Nephron progenitor cell (in vitro differentiated cells): ENCODE data around the gene CASP5.

Experiments used
- DNase-seq: peaks from one replicate; pipeline ENCODE4 v3.0.0; 2021
- H3K27ac Mint-ChIP-seq: 2 replicates; pipeline ENCODE4 v1.8.0; 2021; ENCODE audit warnings: mild to moderate bottlenecking, moderate library complexity, mixed read lengths
- H3K27me3 Mint-ChIP-seq: 2 replicates; pipeline ENCODE4 v1.8.0; 2021; ENCODE audit warnings: mild to moderate bottlenecking, low read depth, mixed read lengths; ENCODE audit not compliant: poor library complexity
- H3K36me3 Mint-ChIP-seq: 2 replicates; pipeline ENCODE4 v1.8.0; 2021; ENCODE audit warnings: low read depth, mixed read lengths
- H3K4me1 Mint-ChIP-seq: 2 replicates; pipeline ENCODE4 v1.8.0; 2021; ENCODE audit warnings: mixed read lengths
- H3K4me3 Mint-ChIP-seq: 2 replicates; pipeline ENCODE4 v1.8.0; 2021; ENCODE audit warnings: mild to moderate bottlenecking, moderate library complexity, mixed read lengths
- H3K9me3 Mint-ChIP-seq: 2 replicates; pipeline ENCODE4 v1.8.0; 2021; ENCODE audit warnings: mild to moderate bottlenecking, moderate library complexity, mixed read lengths
- CTCF ChIP-seq: fragments of 200-600 bp; sonication (generic); IDR thresholded peaks from 2 replicates; pipeline ENCODE4 v1.5.0; 2021; ENCODE audit warnings: antibody characterized with exemption

CASP5 gene

GRCh38 chr11:105000797-105001196 is 22.2 kb downstream of the CASP5 start:
- H3K36me3 Mint-ChIP-seq = no peaks in the 10 kb centered on the region
- H3K9me3 Mint-ChIP-seq = no peaks in the 10 kb centered on the region
- H3K27ac Mint-ChIP-seq = no peak overlapping the region
- H3K4me1 Mint-ChIP-seq = peaks cover under 1% of the 10 kb centered on the region
- H3K4me3 Mint-ChIP-seq = no peak overlapping the region
- TF ChIP-seq CTCF = peak; percentile 45
- no peak for DNase-seq
- no peaks in the 10 kb centered on the region for H3K27me3 Mint-ChIP-seq

GRCh38 chr11:105000167-105000566 is 22.8 kb downstream of the CASP5 start:
- no peak for TF ChIP-seq CTCF
- Mint-ChIP-seq H3K27me3 (no peaks in the 10 kb centered on the region), H3K4me3 (no peak overlapping the region), H3K36me3 (no peaks in the 10 kb centered on the region), H3K9me3 (no peaks in the 10 kb centered on the region), H3K27ac (no peak overlapping the region), H3K4me1 (peaks cover 6% of the 10 kb centered on the region)
- no peak for DNase-seq

GRCh38 chr11:104999721-105000120 is 23.2 kb downstream of the CASP5 start:
- peaks cover 11% of the 10 kb centered on the region for H3K4me1 Mint-ChIP-seq

GRCh38 chr11:104997288-104997687 is 25.7 kb downstream of the CASP5 start:
- no peaks in the 10 kb centered on the region for H3K36me3 Mint-ChIP-seq
- H3K4me1 Mint-ChIP-seq = peaks cover 14% of the 10 kb centered on the region
- TF ChIP-seq CTCF = no peak
- DNase-seq = no peak
- H3K27me3 Mint-ChIP-seq = no peaks in the 10 kb centered on the region
- H3K27ac Mint-ChIP-seq = no peak overlapping the region
- peaks cover 8% of the 10 kb centered on the region for H3K9me3 Mint-ChIP-seq
- no peak overlapping the region for H3K4me3 Mint-ChIP-seq

More at GRCh38 chr11:104999721-105000120, 23.2 kb downstream of the CASP5 start:
- Mint-ChIP-seq H3K9me3 (peaks cover 4% of the 10 kb centered on the region), H3K4me3 (no peak overlapping the region), H3K27me3 (no peaks in the 10 kb centered on the region), H3K27ac (no peak overlapping the region), H3K36me3 (no peaks in the 10 kb centered on the region)
- no peak for TF ChIP-seq CTCF
- DNase-seq = no peak

GRCh38 chr11:104995001-104995408 is 28.0 kb downstream of the CASP5 start:
- Mint-ChIP-seq H3K9me3 (peaks cover 8% of the 10 kb centered on the region), H3K27me3 (peaks cover 8% of the 10 kb centered on the region), H3K27ac (peak overlapping the region; percentile 94), H3K4me3 (peak overlapping the region; percentile 6), H3K4me1 (peaks cover 14% of the 10 kb centered on the region), H3K36me3 (no peaks in the 10 kb centered on the region)
- no peak for TF ChIP-seq CTCF
- peak; percentile 23 for DNase-seq

- peaks cover 25% of the 10 kb centered on the region for H3K9me3 Mint-ChIP-seq
- no peak for DNase-seq
- no peak overlapping the region for H3K4me3 Mint-ChIP-seq
- no peaks in the 10 kb centered on the region for H3K36me3 Mint-ChIP-seq
- peaks cover 14% of the 10 kb centered on the region for H3K4me1 Mint-ChIP-seq
- TF ChIP-seq CTCF = no peak
- H3K27ac Mint-ChIP-seq = no peak overlapping the region
- H3K27me3 Mint-ChIP-seq = peaks cover 8% of the 10 kb centered on the region
Measured at GRCh38 chr11:104992781-104993180, 30.2 kb downstream of the CASP5 start.
